ENCODE results near the gene L3MBTL1.
"Not testable (repeated sequence)": the region's sequence is repeated elsewhere in the genome, so short reads cannot be mapped to it uniquely, and the experiment has no call there.

Gene L3MBTL1

DNA sequence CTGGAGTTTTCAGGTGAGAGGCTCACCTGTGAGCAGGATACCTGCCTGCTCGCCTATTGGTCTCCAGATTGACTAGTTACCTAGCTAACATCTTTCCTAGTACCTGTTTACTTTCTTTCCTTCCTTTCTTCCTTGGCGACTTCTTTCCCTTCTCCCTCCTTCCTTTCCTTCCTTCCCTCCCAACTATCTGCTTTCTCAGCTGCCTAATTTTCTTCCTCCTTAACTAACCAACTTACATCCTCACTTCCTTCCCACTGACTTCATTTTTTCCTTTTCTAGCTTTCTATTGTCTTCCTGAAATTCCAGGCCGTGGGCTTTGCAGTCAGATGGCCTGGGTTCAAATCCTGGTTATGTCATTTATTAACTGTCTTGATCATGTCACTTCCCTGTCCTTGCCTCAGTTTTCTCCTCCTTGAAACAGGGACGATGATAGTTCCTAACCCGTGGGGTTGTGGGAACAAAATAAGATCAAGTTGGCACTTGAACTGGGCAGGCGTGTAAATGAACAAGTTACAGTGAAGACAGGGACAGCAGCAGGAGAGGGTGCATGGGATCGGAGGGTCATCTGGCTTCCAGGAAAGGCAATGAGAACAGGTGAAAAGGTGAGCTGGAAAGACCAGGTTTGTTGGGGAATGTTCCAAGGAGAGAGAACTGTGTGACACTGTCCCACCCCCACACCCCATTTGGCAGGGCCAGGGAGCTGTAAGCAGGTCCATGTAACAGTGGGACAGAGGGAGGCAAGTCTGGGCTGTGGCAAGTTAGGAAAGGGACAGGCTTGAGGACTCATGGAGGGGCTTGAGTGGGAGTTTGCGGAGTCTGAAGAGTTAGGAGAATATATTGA lies 51.9 kb downstream of the L3MBTL1 start:
- DNase-seq (ENCODE audit: low read depth): no peak

- DNase-seq (ENCODE audit: low read depth): no peak
Measured at GRCh38 chr20:43560974-43561373, 53.5 kb downstream of the L3MBTL1 start.

DNA sequence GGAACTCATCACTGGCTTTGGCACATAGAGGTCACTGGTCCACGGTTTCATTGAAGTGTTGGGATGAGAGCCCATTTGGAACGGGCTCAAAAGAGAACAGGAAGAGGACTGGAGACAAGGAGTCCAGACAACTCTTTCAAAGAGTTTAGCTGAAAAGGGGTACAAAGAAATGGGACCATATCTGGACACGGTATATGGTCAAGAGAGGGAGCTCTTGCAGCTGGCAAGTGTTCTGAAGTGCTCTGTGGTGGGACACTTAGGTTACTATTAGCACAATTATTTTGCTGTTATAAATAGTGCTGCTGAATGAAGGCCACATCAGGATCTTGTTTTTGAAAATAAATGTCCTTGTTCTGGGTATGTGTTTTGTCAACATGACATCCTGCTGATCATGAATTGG lies 55.9 kb downstream of the L3MBTL1 start:
- DNase-seq (ENCODE audit: low read depth): no peak

DNA sequence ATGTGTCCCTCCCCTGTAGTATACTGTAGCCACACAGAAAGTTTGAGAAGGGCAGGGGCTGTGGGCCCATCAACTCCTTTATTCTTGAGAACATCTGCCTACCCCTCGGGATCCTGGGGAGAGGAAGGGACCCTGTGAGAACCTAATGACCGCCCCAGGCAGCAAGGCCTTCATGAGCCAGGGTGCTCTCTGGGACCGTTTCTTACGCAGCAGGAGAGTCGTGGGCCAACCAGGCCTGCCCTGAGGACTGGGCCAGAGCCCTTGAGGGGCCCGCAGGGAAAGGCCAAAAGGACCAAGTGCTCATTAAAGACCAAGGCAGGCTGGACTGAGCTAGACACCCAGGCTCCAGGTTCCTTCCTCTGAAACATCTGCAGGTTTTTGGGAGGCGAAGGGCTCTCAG lies 56.5 kb downstream of the L3MBTL1 start:
- DNase-seq (ENCODE audit: low read depth): no peak

GRCh38 chr20:43564455-43564854 lies 57.0 kb downstream of the L3MBTL1 start:
- no peak for DNase-seq (ENCODE audit: low read depth)

DNA sequence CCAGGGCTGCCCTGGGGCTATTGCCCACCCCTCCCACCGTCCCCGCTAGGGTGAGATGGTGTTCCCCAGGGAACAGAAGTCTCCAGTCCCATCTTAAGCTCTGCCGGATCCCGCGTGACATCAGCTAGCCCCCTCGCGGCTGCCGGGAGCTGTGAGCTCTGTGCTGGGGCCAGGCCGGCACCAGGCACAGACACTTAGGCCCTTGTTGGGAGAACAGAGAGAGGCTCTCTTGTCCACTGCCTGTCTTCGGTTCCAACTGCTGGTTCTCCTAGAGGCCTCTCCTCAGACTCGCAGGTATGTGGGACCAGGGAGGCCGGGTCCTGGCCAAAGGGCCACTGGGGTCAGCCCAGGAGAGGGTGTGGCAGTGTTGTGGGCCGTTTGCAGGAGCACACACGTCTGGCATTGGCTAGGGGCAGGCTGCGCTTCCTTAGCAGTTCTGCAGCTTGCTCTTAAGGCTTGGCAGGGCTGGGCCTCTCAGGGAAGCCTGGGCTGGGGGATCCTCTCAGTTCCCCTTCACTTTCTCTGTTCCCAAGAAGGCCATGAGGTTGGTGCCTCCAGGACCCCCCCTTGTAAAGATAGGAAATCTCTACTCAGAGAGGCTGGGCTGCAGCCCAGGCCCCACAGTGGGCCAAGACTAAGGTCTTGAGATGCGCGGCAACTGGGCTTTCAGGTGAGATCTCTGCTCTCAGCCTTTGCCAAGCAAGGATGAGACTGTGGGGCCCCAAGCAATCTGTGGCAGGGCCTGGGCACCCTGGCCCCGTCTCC lies 57.7 kb downstream of the L3MBTL1 start:
- no peak for DNase-seq (ENCODE audit: low read depth)

GRCh38 chr20:43565758-43566104 lies 58.2 kb downstream of the L3MBTL1 start:
- no peak for DNase-seq (ENCODE audit: low read depth)

- DNase-seq (ENCODE audit: low read depth): no peak
Measured at GRCh38 chr20:43567477-43567876, 60.0 kb downstream of the L3MBTL1 start.

DNA sequence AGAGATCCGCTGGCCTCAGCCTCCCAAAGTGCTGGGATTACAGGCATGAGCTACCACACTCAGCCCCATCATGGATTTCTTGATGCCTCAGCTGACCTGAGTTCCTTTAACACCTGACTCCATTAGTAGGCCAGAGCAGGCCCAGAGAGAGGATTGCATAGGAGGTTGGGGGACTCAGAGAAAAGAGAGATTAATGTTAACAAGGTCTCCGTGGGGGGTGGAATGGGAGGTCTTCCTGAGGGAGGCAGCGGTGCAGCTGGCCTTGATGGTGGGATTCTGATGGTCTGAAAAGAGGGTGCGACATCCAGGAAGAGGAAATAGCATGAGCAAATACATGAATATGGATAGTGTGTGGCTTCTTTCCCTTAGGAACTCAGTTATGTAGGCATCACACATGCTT lies 61.2 kb downstream of the L3MBTL1 start:
- no peak for DNase-seq (ENCODE audit: low read depth)

GRCh38 chr20:43569282-43569681 lies 61.8 kb downstream of the L3MBTL1 start:
- no peak for DNase-seq (ENCODE audit: low read depth)

- DNase-seq (ENCODE audit: low read depth): no peak
Measured at GRCh38 chr20:43570496-43570895, 63.0 kb downstream of the L3MBTL1 start.

- DNase-seq (ENCODE audit: low read depth): no peak
Measured at GRCh38 chr20:43571310-43571709, 63.8 kb downstream of the L3MBTL1 start.

DNA sequence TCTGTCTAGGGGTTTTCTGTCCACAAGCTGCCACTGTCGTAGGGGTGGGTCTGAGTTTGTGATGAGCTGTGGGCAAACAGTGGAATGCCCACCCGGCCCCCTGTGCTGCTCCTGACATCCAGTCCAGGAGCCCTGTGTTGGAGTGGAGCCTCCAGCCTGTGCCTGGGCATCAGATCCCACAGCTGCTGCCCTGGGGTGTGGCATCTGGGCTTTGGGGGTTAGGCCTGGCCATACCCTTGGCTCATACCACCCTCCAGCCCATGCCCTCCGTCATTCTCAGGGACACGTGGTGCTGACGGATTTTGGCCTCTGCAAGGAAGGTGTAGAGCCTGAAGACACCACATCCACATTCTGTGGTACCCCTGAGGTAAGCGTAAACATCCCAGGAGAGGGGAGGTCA lies 64.3 kb downstream of the L3MBTL1 start:
- no peak for DNase-seq (ENCODE audit: low read depth)

DNA sequence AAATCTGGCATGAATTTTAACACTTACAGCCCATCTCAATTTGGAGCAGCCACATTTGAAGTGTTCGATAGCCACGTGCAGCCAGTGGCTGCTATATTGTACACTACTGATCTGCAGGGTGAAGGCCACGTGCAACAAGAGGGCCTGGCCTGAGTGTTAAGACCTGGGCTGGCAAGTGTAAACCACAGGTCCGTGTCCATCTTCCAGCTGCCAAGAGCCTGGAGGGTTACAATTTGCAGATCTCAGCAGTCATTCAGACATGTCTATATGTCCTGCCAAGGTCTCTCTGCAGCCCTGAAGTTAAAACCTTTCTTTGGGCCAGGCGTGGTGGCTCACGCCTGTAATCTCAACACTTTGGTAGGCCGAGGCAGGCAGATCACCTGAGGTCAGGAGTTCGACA lies 65.4 kb downstream of the L3MBTL1 start:
- DNase-seq (ENCODE audit: low read depth): no peak

DNA sequence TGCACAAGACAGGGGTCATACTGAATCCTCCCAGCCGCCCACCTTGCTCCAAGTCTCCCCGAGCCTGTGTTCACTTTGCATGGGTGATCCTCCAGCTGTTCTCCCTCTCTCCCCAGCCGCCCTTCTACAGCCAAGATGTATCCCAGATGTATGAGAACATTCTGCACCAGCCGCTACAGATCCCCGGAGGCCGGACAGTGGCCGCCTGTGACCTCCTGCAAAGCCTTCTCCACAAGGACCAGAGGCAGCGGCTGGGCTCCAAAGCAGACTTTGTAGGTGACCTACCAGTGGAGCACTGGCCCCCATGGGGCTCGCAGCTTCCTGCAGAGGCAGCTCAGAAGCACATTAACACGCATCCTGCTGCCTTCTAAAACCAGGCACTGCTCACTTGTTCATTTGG lies 68.6 kb downstream of the L3MBTL1 start:
- no peak for DNase-seq (ENCODE audit: low read depth)

- DNase-seq (ENCODE audit: low read depth): no peak
Measured at GRCh38 chr20:43579861-43580793, 72.6 kb downstream of the L3MBTL1 start.

GRCh38 chr20:43583133-43583864 lies 75.8 kb downstream of the L3MBTL1 start:
- DNase-seq (ENCODE audit: low read depth): no peak

GRCh38 chr20:43583982-43584432 lies 76.5 kb downstream of the L3MBTL1 start:
- peak; percentile 94 for DNase-seq (ENCODE audit: low read depth)

DNA sequence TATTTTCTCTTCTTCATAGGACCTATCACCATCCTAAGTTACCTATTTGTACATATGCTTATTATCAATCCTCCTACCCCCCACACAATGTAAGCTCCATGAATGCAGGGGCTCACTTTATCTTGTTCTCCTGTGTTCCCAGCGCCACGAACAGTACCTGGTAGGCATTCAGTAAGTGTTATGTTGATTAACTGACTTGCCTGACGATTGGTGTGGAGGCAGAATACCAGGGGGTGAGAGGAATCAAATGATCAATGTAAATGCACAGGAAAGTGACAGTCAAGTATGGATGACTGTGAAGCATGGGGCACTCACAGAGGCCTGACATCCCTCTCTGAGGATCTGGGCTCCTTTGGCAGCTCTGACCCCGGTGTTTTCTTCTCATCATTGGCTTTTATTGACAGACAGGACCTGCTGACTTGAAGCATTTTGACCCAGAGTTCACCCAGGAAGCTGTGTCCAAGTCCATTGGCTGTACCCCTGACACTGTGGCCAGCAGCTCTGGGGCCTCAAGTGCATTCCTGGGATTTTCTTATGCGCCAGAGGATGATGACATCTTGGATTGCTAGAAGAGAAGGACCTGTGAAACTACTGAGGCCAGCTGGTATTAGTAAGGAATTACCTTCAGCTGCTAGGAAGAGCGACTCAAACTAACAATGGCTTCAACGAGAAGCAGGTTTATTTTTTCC lies 77.1 kb downstream of the L3MBTL1 start:
- DNase-seq (ENCODE audit: low read depth): peak; percentile 50

DNA sequence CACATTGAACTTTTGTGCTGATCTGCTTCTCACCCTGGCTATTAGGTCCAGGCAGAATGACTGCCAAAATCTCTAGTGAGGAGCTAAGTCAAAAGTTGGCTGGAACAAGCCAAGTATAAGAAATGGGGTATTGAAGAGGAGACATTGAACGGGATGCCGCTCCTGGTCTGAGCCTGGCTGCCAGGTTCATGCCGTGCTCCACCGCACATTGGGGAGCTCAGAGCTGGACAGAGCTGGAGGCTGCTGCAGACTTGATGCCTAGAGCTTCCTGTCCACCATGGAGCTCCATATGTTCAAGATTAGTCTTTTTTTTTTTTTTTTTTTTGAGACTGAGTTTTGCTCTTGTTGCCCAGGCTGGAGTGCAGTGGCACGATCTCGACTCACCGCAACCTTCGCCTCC lies 79.1 kb downstream of the L3MBTL1 start:
- no peak for DNase-seq (ENCODE audit: low read depth)

- not testable (repeated sequence) for DNase-seq (ENCODE audit: low read depth)
Measured at GRCh38 chr20:43588526-43588925, 81.0 kb downstream of the L3MBTL1 start.

Data from GM04504 (cell line).